D721Med (cell line): ENCODE data around the gene KIZ.

ENCODE experiments used
- DNase-seq: peaks from one replicate; pipeline ENCODE4 v3.0.0; 2011; ENCODE audit warnings: low spot score; ENCODE audit not compliant: insufficient read length
- FAIRE-seq: peaks from 2 replicates; lab custom pipeline; 2011; peaks lifted over from hg19 to GRCh38; lab: Jason Lieb, UNC
- CTCF ChIP-seq: IDR thresholded peaks from 2 replicates; pipeline ENCODE4 v1.5.1; 2012; ENCODE audit warnings: mild to moderate bottlenecking, control low read depth; ENCODE audit not compliant: insufficient read depth; ENCODE audit errors: missing control alignments

Gene KIZ

GRCh38 chr20:21234324-21234723, 108.4 kb downstream of the KIZ start:
- DNase-seq (no peak), FAIRE-seq (no peak)
- no peak for TF ChIP-seq CTCF

GRCh38 chr20:21234806-21235483, 109.1 kb downstream of the KIZ start:
- DNase-seq (no peak), FAIRE-seq (no peak)
- TF ChIP-seq CTCF: no peak

DNA sequence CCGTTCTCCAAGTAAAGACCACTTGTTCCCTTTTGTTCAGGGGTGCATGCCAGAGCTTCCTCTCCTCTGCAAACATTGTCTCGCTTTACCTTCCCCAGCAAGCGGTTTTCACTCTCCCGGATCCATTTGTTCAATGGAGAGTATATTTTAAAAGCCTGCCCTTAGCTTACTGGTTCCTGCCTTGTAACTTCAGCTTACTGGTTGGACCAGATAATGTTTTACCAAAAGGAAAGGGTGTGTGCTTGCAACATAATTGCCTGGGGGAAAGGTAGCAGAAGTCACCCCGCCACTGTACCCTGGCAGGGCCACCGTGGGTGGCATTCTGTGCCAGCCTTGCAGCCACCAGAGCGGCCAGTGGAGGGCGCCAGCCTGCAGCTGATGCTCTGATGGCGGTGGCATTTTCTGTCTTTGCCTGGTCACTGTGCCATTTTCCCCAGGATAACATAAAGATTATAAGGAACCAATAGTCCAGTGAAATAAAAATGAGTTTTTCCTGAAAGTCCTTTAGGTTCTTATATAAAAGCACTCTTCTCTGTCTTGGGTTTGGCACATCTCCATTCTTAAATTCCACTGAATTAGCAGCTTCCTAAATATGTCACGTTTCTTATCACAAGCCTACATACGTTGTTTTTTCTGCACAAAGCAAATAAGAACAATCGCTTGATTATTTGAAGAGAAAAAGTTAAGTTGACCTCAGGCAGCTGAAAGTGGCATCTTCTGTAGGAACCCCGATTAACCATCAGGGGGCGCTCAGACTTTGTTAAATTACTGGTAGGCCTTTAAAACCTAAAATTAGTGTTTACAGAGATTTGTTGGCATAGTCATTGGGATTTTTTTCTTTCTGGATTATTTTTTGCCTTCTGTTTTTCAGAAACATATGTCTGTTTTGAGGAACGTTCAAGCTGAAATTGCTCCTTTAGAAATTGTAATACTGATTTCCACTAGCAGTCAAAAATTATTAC, 109.9 kb downstream of the KIZ start:
- no peak for DNase-seq
- FAIRE-seq: no peak
- TF ChIP-seq CTCF: peak; percentile 85

DNA sequence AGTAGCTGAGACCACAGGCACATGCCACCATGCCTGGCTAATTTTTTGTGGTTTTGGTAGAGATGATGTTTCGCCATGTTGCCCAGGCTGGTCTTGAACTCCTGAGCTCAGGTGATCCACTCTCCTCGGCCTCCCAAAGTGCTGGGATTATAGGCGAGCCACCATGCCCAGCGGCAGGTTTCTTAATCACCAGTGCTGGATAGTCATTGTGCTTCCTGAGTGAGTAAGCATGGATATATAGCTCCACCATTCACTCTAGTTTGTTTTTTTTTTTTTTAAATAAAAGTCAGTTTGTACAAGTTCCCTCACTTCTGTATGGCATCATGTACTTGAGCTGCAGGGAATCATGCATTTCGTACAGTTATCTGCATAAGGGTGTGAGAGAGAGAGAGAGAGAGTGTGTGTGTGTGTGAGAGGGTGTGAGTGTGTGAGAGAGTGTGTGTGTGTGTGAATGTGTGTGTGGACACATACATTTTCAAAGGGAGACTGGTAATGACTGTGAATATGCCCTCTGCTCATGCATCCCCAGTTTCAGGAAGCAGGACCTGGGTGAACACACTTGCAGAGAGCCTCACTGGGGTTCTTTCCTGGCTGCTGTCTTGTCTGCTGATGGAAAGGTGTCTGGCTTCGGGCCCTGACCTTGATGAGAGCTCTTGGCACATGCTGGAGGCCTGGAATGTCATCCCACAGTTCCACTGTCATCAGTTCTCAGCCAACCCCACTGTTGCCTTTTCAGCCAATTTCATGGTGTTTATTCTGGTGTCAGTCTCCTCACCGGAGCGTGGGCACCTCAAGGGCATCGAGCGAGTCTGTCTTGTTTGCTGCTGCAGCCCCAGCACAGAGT, 112.3 kb downstream of the KIZ start:
- DNase-seq: no peak
- FAIRE-seq: no peak
- TF ChIP-seq CTCF: no peak

GRCh38 chr20:21238818-21239536, 113.1 kb downstream of the KIZ start:
- DNase-seq (no peak), FAIRE-seq (no peak)
- no peak for TF ChIP-seq CTCF

DNA sequence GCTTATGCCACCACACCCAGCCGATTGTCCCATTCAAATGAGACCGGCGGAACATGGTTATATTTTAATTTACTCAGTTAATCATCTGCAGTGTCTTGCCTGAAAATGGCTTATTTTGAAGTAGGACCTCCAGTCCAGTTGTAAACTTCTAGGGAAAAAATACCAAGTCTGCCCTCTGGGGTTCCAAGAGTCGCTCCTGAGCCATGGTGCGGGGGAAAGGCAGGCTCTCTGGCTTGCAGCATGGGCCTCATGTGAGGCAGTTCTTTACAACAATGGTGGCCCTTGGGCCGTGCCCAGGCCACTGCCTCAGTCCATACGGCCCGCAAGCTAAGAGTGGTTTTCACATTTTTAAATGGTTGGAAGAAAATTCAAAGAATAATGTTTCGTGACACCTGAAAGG, 114.5 kb downstream of the KIZ start:
- FAIRE-seq (no peak), DNase-seq (no peak)
- no peak for TF ChIP-seq CTCF
